ENCODE data around the gene NR2F6.
"Not testable (repeated sequence)": the region's sequence is repeated elsewhere in the genome, so short reads cannot be mapped to it uniquely, and the experiment has no call there.

GRCh38 chr19:17191736-17192135 is 54.0 kb downstream of the NR2F6 start:
- TF ChIP-seq, protein P1, sequence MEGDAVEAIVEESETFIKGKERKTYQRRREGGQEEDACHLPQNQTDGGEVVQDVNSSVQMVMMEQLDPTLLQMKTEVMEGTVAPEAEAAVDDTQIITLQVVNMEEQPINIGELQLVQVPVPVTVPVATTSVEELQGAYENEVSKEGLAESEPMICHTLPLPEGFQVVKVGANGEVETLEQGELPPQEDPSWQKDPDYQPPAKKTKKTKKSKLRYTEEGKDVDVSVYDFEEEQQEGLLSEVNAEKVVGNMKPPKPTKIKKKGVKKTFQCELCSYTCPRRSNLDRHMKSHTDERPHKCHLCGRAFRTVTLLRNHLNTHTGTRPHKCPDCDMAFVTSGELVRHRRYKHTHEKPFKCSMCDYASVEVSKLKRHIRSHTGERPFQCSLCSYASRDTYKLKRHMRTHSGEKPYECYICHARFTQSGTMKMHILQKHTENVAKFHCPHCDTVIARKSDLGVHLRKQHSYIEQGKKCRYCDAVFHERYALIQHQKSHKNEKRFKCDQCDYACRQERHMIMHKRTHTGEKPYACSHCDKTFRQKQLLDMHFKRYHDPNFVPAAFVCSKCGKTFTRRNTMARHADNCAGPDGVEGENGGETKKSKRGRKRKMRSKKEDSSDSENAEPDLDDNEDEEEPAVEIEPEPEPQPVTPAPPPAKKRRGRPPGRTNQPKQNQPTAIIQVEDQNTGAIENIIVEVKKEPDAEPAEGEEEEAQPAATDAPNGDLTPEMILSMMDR (conservative IDR thresholded peaks at IDR 0.05) = not testable (repeated sequence)
- TF ChIP-seq ZFX (IDR thresholded peaks at IDR 0.05) = not testable (repeated sequence)

Data from C4-2B (cell line).